ENCODE results near the gene CPSF7. TPM values are rescaled to one million over a fixed set of nuclear protein-coding genes. Genes with fewer than 3 reads are reported as not detected.

CPSF7 gene
- total RNA-seq, 1 experiment from 2014 or later = 51.1 TPM

GRCh38 chr11:61474013-61474643 lies 44.4 kb upstream of the CPSF7 start:
- H3F3A ChIP-seq (ENCODE audit: low read length, unreplicated experiment) = no peaks in the 10 kb centered on the region
- intact Hi-C loops (cut with micrococcal nuclease) = no loop called here
- TF ChIP-seq CTCF (conservative IDR thresholded peaks at IDR 0.05; ENCODE audit: low read depth, low read length) (no peak), EZH2phosphoT487 (IDR thresholded peaks at IDR 0.05; ENCODE audit: borderline replicate concordance, low read length) (no peak), EZH2 (IDR thresholded peaks at IDR 0.05; ENCODE audit: low read length, unreplicated experiment) (no peak)
- no peak overlapping the region for H3K4me3 ChIP-seq (ENCODE audit: low read length)
- ATAC-seq (no peak), DNase-seq (no peak)
- ChIA-PET POLR2A (ENCODE audit: unreplicated experiment) (no interaction called here), CTCF (no interaction called here)
- no peaks in the 10 kb centered on the region for H3K9me3 ChIP-seq (ENCODE audit: low read length)
- H3K36me3 ChIP-seq (ENCODE audit: low read depth, low read length) = no peaks in the 10 kb centered on the region
- H3K9ac ChIP-seq (ENCODE audit: low read length) = no peak overlapping the region
- no peak overlapping the region for H3K27ac ChIP-seq (ENCODE audit: low read length)
- no peaks in the 10 kb centered on the region for H3K79me2 ChIP-seq (ENCODE audit: low read length)
- H3K9me2 ChIP-seq (replicated peaks; ENCODE audit: low read length) = no peaks in the 10 kb centered on the region
- H2AFZ ChIP-seq (ENCODE audit: low read length) = no peak overlapping the region
- no peaks in the 10 kb centered on the region for H4K20me1 ChIP-seq (ENCODE audit: low read length)
- H3K27me3 ChIP-seq (ENCODE audit: low read length) = no peaks in the 10 kb centered on the region
- BruUV-seq (replicated peaks) = no TSS peak
- H3K4me1 ChIP-seq (ENCODE audit: insufficient read depth, low read length) = peaks cover 4% of the 10 kb centered on the region; the same call in 1 of the 2 replicates
- H3K4me2 ChIP-seq (ENCODE audit: low read length) = no peak overlapping the region

- H3K9me3 ChIP-seq (ENCODE audit: low read length) = no peaks in the 10 kb centered on the region
- no peak overlapping the region for H3K4me3 ChIP-seq (ENCODE audit: low read length)
- no peaks in the 10 kb centered on the region for H3F3A ChIP-seq (ENCODE audit: low read length, unreplicated experiment)
- no peaks in the 10 kb centered on the region for H3K79me2 ChIP-seq (ENCODE audit: low read length)
- DNase-seq (no peak), ATAC-seq (no peak)
- H4K20me1 ChIP-seq (ENCODE audit: low read length) = no peaks in the 10 kb centered on the region
- peaks cover 4% of the 10 kb centered on the region; the same call in 1 of the 2 replicates for H3K4me1 ChIP-seq (ENCODE audit: insufficient read depth, low read length)
- H3K4me2 ChIP-seq (ENCODE audit: low read length) = no peak overlapping the region
- no TSS peak for BruUV-seq (replicated peaks)
- no peak overlapping the region for H2AFZ ChIP-seq (ENCODE audit: low read length)
- ChIA-PET CTCF (no interaction called here), POLR2A (ENCODE audit: unreplicated experiment) (no interaction called here)
- no peak overlapping the region for H3K27ac ChIP-seq (ENCODE audit: low read length)
- H3K27me3 ChIP-seq (ENCODE audit: low read length) = no peaks in the 10 kb centered on the region
- no peak overlapping the region for H3K9ac ChIP-seq (ENCODE audit: low read length)
- no peaks in the 10 kb centered on the region for H3K36me3 ChIP-seq (ENCODE audit: low read depth, low read length)
- H3K9me2 ChIP-seq (replicated peaks; ENCODE audit: low read length) = no peaks in the 10 kb centered on the region
- intact Hi-C loops (cut with micrococcal nuclease) = no loop called here
- no peak for TF ChIP-seq CTCF (conservative IDR thresholded peaks at IDR 0.05; ENCODE audit: low read depth, low read length)
- TF ChIP-seq EZH2 (IDR thresholded peaks at IDR 0.05; ENCODE audit: low read length, unreplicated experiment) = no peak
- TF ChIP-seq EZH2phosphoT487 (IDR thresholded peaks at IDR 0.05; ENCODE audit: borderline replicate concordance, low read length) = no peak
These were observed 43.7 kb upstream of the CPSF7 start for GRCh38 chr11:61473370-61474012.

GRCh38 chr11:61472868-61473267 lies 43.1 kb upstream of the CPSF7 start:
- Histone ChIP-seq H3K27me3 (ENCODE audit: low read length) (no peaks in the 10 kb centered on the region), H3K4me3 (ENCODE audit: low read length) (no peak overlapping the region), H4K20me1 (ENCODE audit: low read length) (no peaks in the 10 kb centered on the region), H2AFZ (ENCODE audit: low read length) (no peak overlapping the region), H3K9me2 (replicated peaks; ENCODE audit: low read length) (no peaks in the 10 kb centered on the region), H3K4me1 (ENCODE audit: insufficient read depth, low read length) (peaks cover 4% of the 10 kb centered on the region; the same call in 1 of the 2 replicates), H3K9me3 (ENCODE audit: low read length) (no peaks in the 10 kb centered on the region), H3K4me2 (ENCODE audit: low read length) (no peak overlapping the region), H3F3A (ENCODE audit: low read length, unreplicated experiment) (no peaks in the 10 kb centered on the region), H3K36me3 (ENCODE audit: low read depth, low read length) (no peaks in the 10 kb centered on the region), H3K27ac (ENCODE audit: low read length) (no peak overlapping the region), H3K79me2 (ENCODE audit: low read length) (no peaks in the 10 kb centered on the region), H3K9ac (ENCODE audit: low read length) (no peak overlapping the region)
- BruUV-seq (replicated peaks) = no TSS peak
- TF ChIP-seq EZH2 (IDR thresholded peaks at IDR 0.05; ENCODE audit: low read length, unreplicated experiment) (no peak), CTCF (conservative IDR thresholded peaks at IDR 0.05; ENCODE audit: low read depth, low read length) (no peak), EZH2phosphoT487 (IDR thresholded peaks at IDR 0.05; ENCODE audit: borderline replicate concordance, low read length) (no peak)
- no peak for DNase-seq
- ATAC-seq = no peak
- POLR2A ChIA-PET (ENCODE audit: unreplicated experiment) = no interaction called here
- CTCF ChIA-PET = no interaction called here
- intact Hi-C loops (cut with micrococcal nuclease) = no loop called here
